WERI-Rb-1 (cell line): ENCODE measurements around the gene IL1B.

ENCODE experiments used
- DNase-seq: peaks from one replicate; pipeline ENCODE4 v3.0.0-alpha.2; 2020
- H3K27ac ChIP-seq: fragments of 250-450 bp; sonication (Bioruptor Pico); 2 replicates; pipeline ENCODE4 v1.5.1; 2020; ENCODE audit warnings: mild to moderate bottlenecking, moderate library complexity
- H3K27me3 ChIP-seq: fragments of 250-450 bp; sonication (Bioruptor Pico); 2 replicates; pipeline ENCODE4 v1.5.1; 2021; ENCODE audit warnings: mild to moderate bottlenecking, low read depth, moderate library complexity; ENCODE audit not compliant: insufficient read depth, severe bottlenecking
- H3K36me3 ChIP-seq: fragments of 250-450 bp; sonication (Bioruptor Pico); 2 replicates; pipeline ENCODE4 v1.5.1; 2020; ENCODE audit warnings: mild to moderate bottlenecking, moderate library complexity
- H3K4me3 ChIP-seq: 2 replicates; pipeline ENCODE4 v1.5.1; 2011; ENCODE audit warnings: low read depth, mild to moderate bottlenecking, control low read depth, low read length
- H3K9me3 ChIP-seq: fragments of 250-450 bp; sonication (Bioruptor Pico); 2 replicates; pipeline ENCODE4 v1.5.1; 2021; ENCODE audit warnings: mild to moderate bottlenecking, moderate library complexity; ENCODE audit not compliant: severe bottlenecking
- CTCF ChIP-seq: IDR thresholded peaks from 2 replicates; pipeline ENCODE4 v1.5.1; 2011; ENCODE audit warnings: low read depth, mild to moderate bottlenecking, control low read depth, inconsistent platforms, low read length

Gene IL1B

GRCh38 chr2:112789186-112789585 is 47.4 kb downstream of the IL1B start:
- Histone ChIP-seq H3K27ac (no peak overlapping the region), H3K36me3 (no peaks in the 10 kb centered on the region)
- no peak for TF ChIP-seq CTCF

GRCh38 chr2:112788653-112789052 is 47.9 kb downstream of the IL1B start:
- Histone ChIP-seq H3K27me3 (no peaks in the 10 kb centered on the region), H3K4me3 (no peak overlapping the region), H3K27ac (no peak overlapping the region), H3K9me3 (no peaks in the 10 kb centered on the region), H3K36me3 (no peaks in the 10 kb centered on the region)
- TF ChIP-seq CTCF: no peak
- DNase-seq: no peak

More at GRCh38 chr2:112789186-112789585, 47.4 kb downstream of the IL1B start:
- no peak overlapping the region for H3K4me3 ChIP-seq
- no peaks in the 10 kb centered on the region for H3K27me3 ChIP-seq
- no peak for DNase-seq
- H3K9me3 ChIP-seq: no peaks in the 10 kb centered on the region

- no peaks in the 10 kb centered on the region for H3K27me3 ChIP-seq
- no peak for DNase-seq
- TF ChIP-seq CTCF: no peak
- no peaks in the 10 kb centered on the region for H3K36me3 ChIP-seq
- H3K9me3 ChIP-seq: no peaks in the 10 kb centered on the region
- H3K4me3 ChIP-seq: no peak overlapping the region
- H3K27ac ChIP-seq: no peak overlapping the region
Observed at GRCh38 chr2:112787729-112788393, 48.7 kb downstream of the IL1B start.

GRCh38 chr2:112787294-112787693 is 49.3 kb downstream of the IL1B start:
- H3K27ac ChIP-seq: no peak overlapping the region
- H3K9me3 ChIP-seq: no peaks in the 10 kb centered on the region
- H3K27me3 ChIP-seq: no peaks in the 10 kb centered on the region
- no peak overlapping the region for H3K4me3 ChIP-seq
- no peak for TF ChIP-seq CTCF
- DNase-seq: no peak
- H3K36me3 ChIP-seq: no peaks in the 10 kb centered on the region

GRCh38 chr2:112784199-112785189 is 52.1 kb downstream of the IL1B start, which contains the start of gene IL1A:
Gene IL1A (minus strand): TSS chr2:112784493. CDS start chr2:112783770, 723 bp downstream.
- H3K27ac ChIP-seq: no peak within 1 kb of the TSS
- no peak for DNase-seq
- no peaks in the 10 kb centered on the region for H3K9me3 ChIP-seq
- no peak for TF ChIP-seq CTCF
- no peaks in the 10 kb centered on the region for H3K36me3 ChIP-seq
- no peak within 1 kb of the TSS for H3K4me3 ChIP-seq
- H3K27me3 ChIP-seq: no peaks in the 10 kb centered on the region
